GM18951 (cell line): ENCODE data around the gene FCER2.

Experiments used
- POLR2A ChIP-seq: IDR thresholded peaks from 4 replicates; pipeline ENCODE4 v1.6.1; 2011; ENCODE audit warnings: mild to moderate bottlenecking; ENCODE audit not compliant: insufficient read length, insufficient read depth; ENCODE audit errors: extremely low read depth
- in situ Hi-C: fragments of 300-500 bp; cut with MboI; formaldehyde crosslinking; loops from one replicate; pipeline ENCODE4 v1.12.0; 2022; ENCODE audit warnings: low sequenced_read_pairs, mixed read lengths, inconsistent platforms; ENCODE audit not compliant: unreplicated experiment

Gene FCER2

GRCh38 chr19:7639863-7640348 is 62.0 kb downstream of the FCER2 start:
- in situ Hi-C loops, result loop anchor here (10.0 kb wide), 1 partner anchor 165 kb away; no protein-coding TSS in a partner anchor
- no peak for TF ChIP-seq POLR2A

DNA sequence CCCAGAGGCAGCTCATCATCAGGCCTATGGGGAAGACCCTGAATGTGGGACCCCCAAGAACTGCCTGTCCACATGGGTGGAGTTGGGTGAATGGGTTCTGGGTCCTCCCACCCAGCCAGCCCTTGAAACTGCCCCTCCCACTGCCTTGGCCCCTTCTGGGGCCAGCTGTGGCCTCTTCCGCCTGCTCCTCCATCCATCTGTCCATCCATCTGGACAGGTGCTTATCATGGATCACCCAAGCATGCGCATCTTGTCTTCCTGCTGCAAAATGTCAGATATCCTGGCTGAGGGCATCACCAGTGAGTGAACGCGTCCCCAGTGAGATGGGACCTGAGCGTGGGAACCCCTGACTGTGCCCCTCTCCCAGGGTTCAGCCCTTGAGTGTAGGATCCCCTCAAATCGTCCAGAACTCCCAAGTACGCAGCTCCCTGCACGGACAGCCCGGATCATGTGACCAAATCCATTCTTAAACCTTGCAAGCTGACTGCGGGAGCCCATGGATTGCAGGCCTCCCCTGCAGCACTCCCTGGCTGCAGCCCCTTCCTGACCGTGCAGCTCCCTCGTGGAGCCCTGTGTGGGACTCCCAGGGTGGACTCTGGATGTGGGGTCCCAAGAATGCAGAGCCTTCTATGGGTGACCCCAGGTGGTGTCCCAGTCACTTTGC is 63.0 kb downstream of the FCER2 start:
- in situ Hi-C loops, result no loop called here
- TF ChIP-seq POLR2A, result no peak
